ENCODE results near the gene SIM2. TPM values are rescaled to one million over a fixed set of nuclear protein-coding genes. Genes with fewer than 3 reads are reported as not detected.

Gene SIM2
- total and polyA plus RNA-seq, 2 experiments from 2014 or later, result 0.31 TPM; not detected in 1

DNA sequence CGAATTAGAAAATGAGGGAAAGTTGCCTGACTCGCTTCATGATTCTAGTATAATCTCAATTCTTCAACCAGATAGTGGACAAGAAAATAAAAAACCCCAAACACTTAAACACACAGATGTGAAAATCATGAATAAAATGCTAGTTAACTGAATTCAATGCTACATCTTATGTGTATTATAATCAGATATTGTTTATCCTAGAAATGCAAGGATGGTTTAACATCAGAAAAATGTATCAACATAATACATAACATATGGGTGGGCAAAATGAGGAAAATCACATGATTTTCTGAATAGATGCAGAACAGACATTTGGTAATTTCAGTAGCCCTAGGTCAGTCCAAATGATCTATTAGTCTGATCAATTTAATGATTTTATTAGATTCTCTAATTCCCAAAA lies 97.2 kb downstream of the SIM2 start:
- TF ChIP-seq, protein P1, sequence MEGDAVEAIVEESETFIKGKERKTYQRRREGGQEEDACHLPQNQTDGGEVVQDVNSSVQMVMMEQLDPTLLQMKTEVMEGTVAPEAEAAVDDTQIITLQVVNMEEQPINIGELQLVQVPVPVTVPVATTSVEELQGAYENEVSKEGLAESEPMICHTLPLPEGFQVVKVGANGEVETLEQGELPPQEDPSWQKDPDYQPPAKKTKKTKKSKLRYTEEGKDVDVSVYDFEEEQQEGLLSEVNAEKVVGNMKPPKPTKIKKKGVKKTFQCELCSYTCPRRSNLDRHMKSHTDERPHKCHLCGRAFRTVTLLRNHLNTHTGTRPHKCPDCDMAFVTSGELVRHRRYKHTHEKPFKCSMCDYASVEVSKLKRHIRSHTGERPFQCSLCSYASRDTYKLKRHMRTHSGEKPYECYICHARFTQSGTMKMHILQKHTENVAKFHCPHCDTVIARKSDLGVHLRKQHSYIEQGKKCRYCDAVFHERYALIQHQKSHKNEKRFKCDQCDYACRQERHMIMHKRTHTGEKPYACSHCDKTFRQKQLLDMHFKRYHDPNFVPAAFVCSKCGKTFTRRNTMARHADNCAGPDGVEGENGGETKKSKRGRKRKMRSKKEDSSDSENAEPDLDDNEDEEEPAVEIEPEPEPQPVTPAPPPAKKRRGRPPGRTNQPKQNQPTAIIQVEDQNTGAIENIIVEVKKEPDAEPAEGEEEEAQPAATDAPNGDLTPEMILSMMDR (IDR thresholded peaks at IDR 0.05; ENCODE audit: low read depth, low read length), result no peak
- no peaks in the 10 kb centered on the region for H3K36me3 ChIP-seq
- H3K9me3 ChIP-seq (ENCODE audit: low read depth), result no peaks in the 10 kb centered on the region
- no peaks in the 10 kb centered on the region for H3K27me3 ChIP-seq
- H3K4me3 ChIP-seq, result no peak overlapping the region
- H3K27ac ChIP-seq, result no peak overlapping the region
- DNase-seq (ENCODE audit: low read depth in 1 of 2, low spot score in 1 of 2), result no peak
- H3K4me1 ChIP-seq (ENCODE audit: low read depth), result no peaks in the 10 kb centered on the region

DNA sequence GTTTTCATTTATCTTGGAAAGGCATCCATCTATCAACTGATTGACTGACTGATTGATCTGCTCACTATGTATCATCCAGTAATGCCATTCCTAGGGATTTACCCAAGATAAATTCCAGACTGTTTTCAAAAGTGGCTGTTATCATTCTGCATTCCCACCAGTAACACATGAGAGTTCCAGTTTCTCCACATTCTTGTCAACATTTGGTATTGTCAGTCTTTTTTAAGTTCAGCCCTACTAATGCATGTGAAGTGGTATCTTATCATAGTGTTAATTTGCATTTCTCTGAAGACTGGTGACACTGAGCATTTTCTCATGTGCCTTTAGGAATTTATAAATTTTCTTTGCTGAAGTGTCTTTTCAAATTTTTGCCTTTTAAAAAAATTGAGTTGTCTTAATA lies 99.6 kb downstream of the SIM2 start:
- TF ChIP-seq, protein P1 (IDR thresholded peaks at IDR 0.05; ENCODE audit: low read depth, low read length), result no peak
- Histone ChIP-seq H3K4me1 (ENCODE audit: low read depth) (no peaks in the 10 kb centered on the region), H3K4me3 (no peak overlapping the region), H3K27ac (no peak overlapping the region), H3K9me3 (ENCODE audit: low read depth) (no peaks in the 10 kb centered on the region), H3K36me3 (no peaks in the 10 kb centered on the region), H3K27me3 (no peaks in the 10 kb centered on the region)
- DNase-seq (ENCODE audit: low read depth in 1 of 2, low spot score in 1 of 2), result no peak

Other genes starting within 250 kb of the SIM2 start
- gene CLDN14, start 219.0 kb upstream of the SIM2 start, total RNA-seq, result not detected in 2 replicates
- gene CLDN14, start 219.0 kb upstream of the SIM2 start, polyA plus RNA-seq, result not detected in 2 replicates

Measured in cardiac muscle cell (in vitro differentiated cells and primary cell).